ENCODE data around the gene GPN2.

The GPN2 gene

DNA sequence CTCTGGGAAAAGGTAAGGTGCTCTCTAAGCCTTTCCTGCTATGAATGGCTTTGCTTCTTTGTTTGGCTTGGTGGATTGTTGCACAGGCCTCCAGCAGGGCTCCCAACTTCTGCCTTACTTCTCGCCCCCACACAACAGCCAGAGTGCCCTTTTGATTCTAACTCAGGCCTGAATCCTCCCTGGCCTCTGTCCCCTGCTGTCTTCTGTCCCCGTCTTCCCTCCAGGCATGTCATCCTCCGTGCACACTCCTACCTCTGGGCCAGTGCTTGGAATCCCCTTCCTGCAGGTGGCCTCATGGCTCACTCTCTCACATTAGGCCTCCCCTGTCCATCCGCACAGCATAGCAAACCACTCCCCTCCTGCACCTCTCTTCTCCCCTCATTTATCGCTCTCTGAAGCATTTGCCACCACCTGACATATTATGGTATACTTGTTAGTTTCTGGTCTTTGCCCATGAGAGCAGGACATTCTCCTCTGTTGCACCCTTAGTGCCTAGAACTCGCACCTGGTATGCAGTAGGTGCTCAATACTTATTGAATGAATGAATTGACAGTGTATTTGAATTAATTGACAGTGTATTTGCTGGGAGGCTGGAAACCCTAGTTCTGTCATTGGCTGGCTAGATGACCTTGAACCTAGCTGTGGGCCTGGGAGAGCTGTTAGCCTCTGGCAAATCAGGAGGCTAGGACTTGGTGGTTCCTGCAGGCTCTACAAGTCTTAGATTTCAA lies 60.7 kb downstream of the GPN2 start:
- no peak for DNase-seq

- no peak for DNase-seq
Measured at GRCh38 chr1:26828411-26828991, 61.6 kb downstream of the GPN2 start.

DNA sequence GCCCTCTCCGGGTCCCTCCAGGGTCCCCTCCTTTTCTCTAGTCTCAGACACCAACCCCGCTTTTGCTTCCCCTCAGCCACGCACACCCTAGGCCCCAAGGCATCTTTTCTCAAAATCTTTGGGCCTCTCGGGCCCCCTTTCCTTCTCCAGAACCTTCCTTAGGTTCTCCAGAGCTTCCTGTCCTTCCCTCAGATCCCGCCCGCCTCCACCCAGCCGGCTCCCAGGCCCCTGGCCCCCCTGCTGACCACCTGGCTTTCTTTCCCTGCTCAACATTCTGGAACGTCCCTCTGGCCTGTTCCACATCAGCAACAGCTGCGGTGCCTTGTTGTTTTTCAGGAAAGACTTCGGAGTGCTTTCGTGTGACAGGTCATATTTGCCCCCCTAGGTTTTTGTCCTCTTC lies 62.4 kb downstream of the GPN2 start:
- no peak for DNase-seq

DNA sequence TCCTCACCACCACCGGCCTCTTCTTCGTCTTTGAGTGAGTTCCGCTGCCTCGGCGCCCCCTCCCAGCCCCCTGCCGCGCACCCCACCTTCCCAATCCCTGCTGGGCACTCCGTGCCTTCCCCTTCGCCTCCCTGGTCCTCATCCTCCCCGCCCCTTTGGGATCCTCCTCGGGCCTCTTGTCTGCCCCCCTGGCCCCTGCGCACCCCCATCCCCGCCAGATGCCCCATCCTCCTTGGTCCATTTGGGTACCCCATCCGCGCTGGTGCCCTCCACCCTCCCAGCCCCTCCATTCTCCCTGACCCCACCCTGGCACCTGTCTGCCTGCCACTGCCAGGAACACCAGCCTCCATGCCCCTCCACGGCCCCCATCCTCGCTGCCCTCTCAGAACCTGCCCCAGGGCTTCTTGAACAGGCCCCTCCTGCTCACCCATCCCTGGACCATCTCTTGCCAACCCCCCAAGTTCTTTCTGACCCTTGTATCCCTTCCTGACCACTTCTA lies 62.9 kb downstream of the GPN2 start:
- DNase-seq = no peak

GRCh38 chr1:26826261-26827105 lies 63.6 kb downstream of the GPN2 start, which contains the start of gene ZDHHC18:
Gene ZDHHC18, plus strand, starts transcription at chr1:26826688. Its CDS starts 117 bp downstream, at chr1:26826805.
- DNase-seq = peak; percentile 80
